Psoas muscle (tissue), 8 donors: ENCODE measurements around the gene HTR3D. TPM values are rescaled to one million over a fixed set of nuclear protein-coding genes. Genes with fewer than 3 reads are reported as not detected.

Source experiments
- ATAC-seq, 4 donors: fragments of 200-7000 bp; cut with Tn5 transposase; one replicate each; pipeline ENCODE4 v1.9.1; 2020; ENCODE audit warnings: moderate library complexity in 3 of 4, mild to moderate bottlenecking in 2 of 4
- DNase-seq, 2 donors: peaks; one replicate each; pipeline ENCODE4 v3.0.0-alpha.2; 2020
- H3K27ac ChIP-seq: fragments of 200-600 bp; one replicate; pipeline ENCODE4 v1.8.0; 2022
- H3K27me3 ChIP-seq, 3 donors: fragments of 200-600 bp in 1 of 3; one replicate each; pipeline versions ENCODE4 v1.6.1 to v1.8.0; 2013 to 2022; ENCODE audit warnings: low read length in 2 of 3, mild to moderate bottlenecking in 2 of 3, moderate library complexity in 1 of 3; ENCODE audit not compliant: insufficient read depth in 3 of 3
- H3K36me3 ChIP-seq, 2 donors: fragments of 200-600 bp in 1 of 2; one replicate each; pipeline versions ENCODE4 v1.6.1 to v1.8.0; 2013 to 2022; ENCODE audit warnings: low read depth in 1 of 2, mild to moderate bottlenecking in 1 of 2, moderate library complexity in 1 of 2; ENCODE audit not compliant: insufficient read depth in 1 of 2
- H3K4me1 ChIP-seq: fragments of 200-600 bp; one replicate; pipeline ENCODE4 v1.8.0; 2022
- H3K4me3 ChIP-seq: fragments of 200-600 bp; one replicate; pipeline ENCODE4 v1.8.0; 2022; ENCODE audit warnings: mild to moderate bottlenecking
- H3K9me3 ChIP-seq: fragments of 200-600 bp; one replicate; pipeline ENCODE4 v1.8.0; 2022
- CTCF ChIP-seq: fragments of 200-600 bp; IDR thresholded peaks from one replicate; pipeline ENCODE4 v1.8.0; 2022; ENCODE audit warnings: antibody characterized with exemption
- WGBS, 3 donors: extraction: QIAGEN DNeasy Blood & Tissue Kit; methylation state at CpG; one replicate each; pipeline versions ENCODE4 v1.1.6 to v1.1.7; 2013; 5-methylcytosine and 5-hydroxymethylcytosine counted together
- intact Hi-C, 2 donors: fragments of 100-400 bp; cut with DNase I; formaldehyde crosslinking; loops; one replicate each; pipeline versions ENCODE4 v1.11.0 to v1.14.2; 2022
- long read RNA-seq, 2 donors: library from polyadenylated mRNA; unstranded; transcript quantifications; one replicate each; pipeline ENCODE4 v2.0.0, GENCODE V29; 2021
- polyA plus RNA-seq, 3 donors: library from polyadenylated mRNA; stranded (reverse); fragments of 200-250 nt; gene quantifications; one replicate each; pipeline ENCODE4 v1.2.3, GENCODE V29; 2013
- total RNA-seq, 4 donors: library from RNA; stranded (reverse); fragmentation: NEBNext Ultra II Directional in 2 of 4; extraction: Animal tissue kit (Norgen Biotek cat#: 25700) in 2 of 4; gene quantifications; one replicate each; pipeline versions ENCODE4 v1.2.1 to v1.2.4, GENCODE V29; 2021 to 2023
- donor health status: healthy with polysubstance abuse.
- donor health status: DM: no; HTN: no; CAD: no; lungs with moderate emphysema.
- donor health status: Bipolar disorder and iron deficiency.
- donor health status: healthy.
- donor health status: DM: yes; HTN: yes; CAD: no.
- donor health status: DM: no; HTN: no; CAD: no.
- donor health status: DM: no; HTN: no; CAD: no.
- donor health status: DM: yes; HTN: yes; CAD: no.

The HTR3D gene
- total RNA-seq (not detected), polyA plus RNA-seq (not detected)
- long read RNA-seq, donor 1, result 0 reads
- long read RNA-seq, donor 2, result 0 reads

- TF ChIP-seq CTCF, result no peak
- 63 to 66% (median 66%) methylated on average over 4 of the region's 4 CpGs for WGBS, 3 donors
- Histone ChIP-seq H3K4me3 (no peak within 1 kb of the TSS), H3K9me3 (no peaks in the 10 kb centered on the region), H3K4me1 (no peaks in the 10 kb centered on the region), H3K27ac (no peak within 1 kb of the TSS), H3K36me3 (no peaks in the 10 kb centered on the region), H3K27me3 (no peaks in the 10 kb centered on the region)
- ATAC-seq, result no peak
- intact Hi-C loops, result no loop called here
- no peak for DNase-seq
Observed at GRCh38 chr3:184031187-184031792, at the start of gene HTR3D. HTR3D (plus strand) TSS chr3:184031742; CDS start chr3:184031742, 0 bp downstream.

- Histone ChIP-seq H3K4me1 (peaks cover 83% of the 10 kb centered on the region), H3K9me3 (no peaks in the 10 kb centered on the region), H3K4me3 (no peak overlapping the region), H3K36me3 (peaks cover 6 to 74% of the 10 kb centered on the region in 2 donors), H3K27ac (peak overlapping the region; percentile 88), H3K27me3 (no peaks in the 10 kb centered on the region)
- ATAC-seq, result peak; percentile 56 to 64 (median 62)
- DNase-seq, result no peak
- WGBS, 3 donors, result 32 to 47% (median 36%) methylated on average over 6 of the region's 6 CpGs
- TF ChIP-seq CTCF, result no peak
- intact Hi-C loops, result no loop called here
Observed at GRCh38 chr3:183981990-183982644, 49.4 kb upstream of the HTR3D start.

- 83 to 87% (median 84%) methylated on average over 4 of the region's 4 CpGs for WGBS, 3 donors
- TF ChIP-seq CTCF, result no peak
- no peak overlapping the region for H3K4me3 ChIP-seq
- intact Hi-C loops, result loop anchor here in 1 of 2 donors (2.0 kb wide), 1 partner anchor 17 kb away; no protein-coding TSS in a partner anchor
- peaks cover 4 to 79% of the 10 kb centered on the region in 2 donors for H3K36me3 ChIP-seq
- no peaks in the 10 kb centered on the region for H3K9me3 ChIP-seq
- H3K27me3 ChIP-seq, result no peaks in the 10 kb centered on the region
- H3K27ac ChIP-seq, result peak overlapping the region; percentile 76
- DNase-seq (no peak), ATAC-seq (no peak)
- H3K4me1 ChIP-seq, result peaks cover 84% of the 10 kb centered on the region
Observed at GRCh38 chr3:183984127-183984740, 47.3 kb upstream of the HTR3D start.

- no peaks in the 10 kb centered on the region for H3K9me3 ChIP-seq
- ATAC-seq, result no peak
- H3K36me3 ChIP-seq, result peaks cover 4 to 80% of the 10 kb centered on the region in 2 donors
- peak overlapping the region; percentile 76 for H3K27ac ChIP-seq
- intact Hi-C loops, result loop anchor here in 1 of 2 donors (2.0 kb wide), 1 partner anchor 16 kb away; no protein-coding TSS in a partner anchor
- no peak overlapping the region for H3K4me3 ChIP-seq
- no peak for DNase-seq
- TF ChIP-seq CTCF, result no peak
- H3K27me3 ChIP-seq, result no peaks in the 10 kb centered on the region
- peaks cover 77% of the 10 kb centered on the region for H3K4me1 ChIP-seq
- WGBS, 3 donors, result 68 to 74% (median 72%) methylated on average over 11 of the region's 11 CpGs
Observed at GRCh38 chr3:183984749-183985729, 46.5 kb upstream of the HTR3D start.
